NCI-H1436 (cell line): ENCODE measurements around the gene CACNA1B.
"Not testable (repeated sequence)": the region's sequence is repeated elsewhere in the genome, so short reads cannot be mapped to it uniquely, and the experiment has no call there.

Source experiments
- DNase-seq: peaks from one replicate; lab custom pipeline; 2025; lab: John Stamatoyannopoulos, UW

Gene CACNA1B

GRCh38 chr9:138117101-138117750 lies 239.6 kb downstream of the CACNA1B start:
- no peak for DNase-seq

GRCh38 chr9:138117836-138118235 lies 240.3 kb downstream of the CACNA1B start:
- no peak for DNase-seq

- DNase-seq: no peak
These were observed 241.1 kb downstream of the CACNA1B start for GRCh38 chr9:138118601-138119071.

- no peak for DNase-seq
These were observed 241.8 kb downstream of the CACNA1B start for GRCh38 chr9:138119202-138120027.

- DNase-seq: no peak
These were observed 242.5 kb downstream of the CACNA1B start for GRCh38 chr9:138120072-138120471.

GRCh38 chr9:138120511-138121437 lies 243.2 kb downstream of the CACNA1B start:
- no peak for DNase-seq

- no peak for DNase-seq
These were observed 244.0 kb downstream of the CACNA1B start for GRCh38 chr9:138121438-138122050.

GRCh38 chr9:138122201-138122600 lies 244.6 kb downstream of the CACNA1B start:
- no peak for DNase-seq

- no peak for DNase-seq
These were observed 245.1 kb downstream of the CACNA1B start for GRCh38 chr9:138122676-138123075.

- DNase-seq: no peak
These were observed 245.5 kb downstream of the CACNA1B start for GRCh38 chr9:138123086-138123485.

- not testable (repeated sequence) for DNase-seq
These were observed 248.7 kb downstream of the CACNA1B start for GRCh38 chr9:138126090-138126857.

- not testable (repeated sequence) for DNase-seq
These were observed 249.4 kb downstream of the CACNA1B start for GRCh38 chr9:138126858-138127584.

GRCh38 chr9:138128027-138128426 lies 250.4 kb downstream of the CACNA1B start:
- DNase-seq: not testable (repeated sequence)

- not testable (repeated sequence) for DNase-seq
These were observed 251.7 kb downstream of the CACNA1B start for GRCh38 chr9:138129318-138129717.

- DNase-seq: not testable (repeated sequence)
These were observed 255.5 kb downstream of the CACNA1B start for GRCh38 chr9:138132946-138133705.

GRCh38 chr9:138134581-138134980 lies 257.0 kb downstream of the CACNA1B start:
- DNase-seq: not testable (repeated sequence)

GRCh38 chr9:138139096-138139495 lies 261.5 kb downstream of the CACNA1B start:
- not testable (repeated sequence) for DNase-seq

GRCh38 chr9:138140980-138141379 lies 263.4 kb downstream of the CACNA1B start:
- DNase-seq: not testable (repeated sequence)

GRCh38 chr9:138142528-138143244 lies 265.1 kb downstream of the CACNA1B start:
- DNase-seq: peak; percentile 4
